ENCODE results near the gene OR7E24. TPM values are rescaled to one million over a fixed set of nuclear protein-coding genes. Genes with fewer than 3 reads are reported as not detected.

OR7E24 gene
- total RNA-seq, 1 experiment from 2014 or later, result not detected

- H2AFZ ChIP-seq (ENCODE audit: low read depth, low read length, poor library complexity, severe bottlenecking), result no peak overlapping the region
- H3K9ac ChIP-seq (ENCODE audit: low read length), result no peak overlapping the region
- H3K4me3 ChIP-seq (replicated peaks in 1 of 2; ENCODE audit: low read depth in 1 of 2, low read length in 2 of 2), result no peak overlapping the region
- no TSS peak for BruUV-seq (replicated peaks)
- no peak overlapping the region for H3K27ac ChIP-seq (ENCODE audit: low read depth, low read length)
- no peaks in the 10 kb centered on the region for H3K79me2 ChIP-seq (ENCODE audit: insufficient read depth, low read length)
- H3K9me3 ChIP-seq (ENCODE audit: control insufficient read depth in 1 of 2, insufficient read depth in 1 of 2, low read depth in 1 of 2, low read length in 2 of 2), result peaks cover 20 to 23% of the 10 kb centered on the region in 2 experiments
- H3K4me1 ChIP-seq (ENCODE audit: control insufficient read depth in 1 of 2, insufficient read depth in 2 of 2, low read length in 2 of 2), result no peaks in the 10 kb centered on the region
- H3K9me2 ChIP-seq (ENCODE audit: insufficient read depth), result no peaks in the 10 kb centered on the region
- ChIA-PET CTCF (no interaction called here), POLR2A (no interaction called here), RAD21 (ENCODE audit: low non-redundant PET in 1 of 2, low total read pairs in 2 of 2, uncharacterized antibody in 2 of 2, unreplicated experiment in 2 of 2) (interaction anchor here in 1 of 2 experiments (0.6 kb wide), 1 partner anchor 263 kb away, joined by 5 read pairs; no protein-coding TSS in a partner anchor)
- H4K20me1 ChIP-seq (ENCODE audit: insufficient read depth), result no peaks in the 10 kb centered on the region
- DNase-seq (ENCODE audit: low read depth, low spot score) (no peak), ATAC-seq (no peak)
- H3K4me2 ChIP-seq (ENCODE audit: low read length), result no peak overlapping the region
- TF ChIP-seq CEBPB (IDR thresholded peaks at IDR 0.05; ENCODE audit: low read depth), result no peak
- TF ChIP-seq SRF (IDR thresholded peaks at IDR 0.05; ENCODE audit: low read depth), result no peak
- no peak for TF ChIP-seq SP1 (IDR thresholded peaks at IDR 0.05; ENCODE audit: low read depth)
- TF ChIP-seq FOSL1 (IDR thresholded peaks at IDR 0.05; ENCODE audit: low read depth), result no peak
- no peak for TF ChIP-seq ZNF274 (IDR thresholded peaks at IDR 0.05; ENCODE audit: low read depth, low read length)
- TF ChIP-seq YY1 (IDR thresholded peaks at IDR 0.05; ENCODE audit: extremely low read depth, insufficient replicate concordance, low read depth, low read length), result no peak
- TF ChIP-seq EGR1 (IDR thresholded peaks at IDR 0.05; ENCODE audit: low read depth), result no peak
- no peak for TF ChIP-seq SIN3A (IDR thresholded peaks at IDR 0.05; ENCODE audit: low read depth)
- TF ChIP-seq MAX (IDR thresholded peaks at IDR 0.05), result no peak
- no peak for TF ChIP-seq EZH2phosphoT487 (IDR thresholded peaks at IDR 0.05; ENCODE audit: borderline replicate concordance)
- no peak for TF ChIP-seq EZH2 (IDR thresholded peaks at IDR 0.05)
- no peak for TF ChIP-seq POLR2A (IDR thresholded peaks at IDR 0.05; ENCODE audit: borderline replicate concordance, extremely low read depth, insufficient read depth, insufficient read length)
- no peak for TF ChIP-seq CTCF (IDR thresholded peaks at IDR 0.05 in 2 of 3, conservative IDR thresholded peaks at IDR 0.05 in 1 of 3; ENCODE audit: borderline replicate concordance in 1 of 3, insufficient read depth in 1 of 3, low read depth in 2 of 3, low read length in 2 of 3)
- TF ChIP-seq CBX3 (IDR thresholded peaks at IDR 0.05; ENCODE audit: low read depth), result no peak
- no peak for TF ChIP-seq ZFX (IDR thresholded peaks at IDR 0.05)
- no peak for TF ChIP-seq TCF7L2 (IDR thresholded peaks at IDR 0.05; ENCODE audit: borderline replicate concordance, extremely low read depth, insufficient read depth, insufficient read length)
- no peak for TF ChIP-seq REST (IDR thresholded peaks at IDR 0.05; ENCODE audit: low read depth)
- TF ChIP-seq ELF1 (IDR thresholded peaks at IDR 0.05; ENCODE audit: borderline replicate concordance, low read depth), result no peak
- intact Hi-C loops (cut with micrococcal nuclease), result no loop called here
- no peaks in the 10 kb centered on the region; a peak in 2 of 4 replicates for H3K36me3 ChIP-seq (ENCODE audit: control insufficient read depth in 1 of 2, insufficient read depth in 2 of 2, low read length in 2 of 2)
- no peaks in the 10 kb centered on the region for H3K27me3 ChIP-seq (ENCODE audit: insufficient read depth, low read length)
These were observed 38.6 kb downstream of the OR7E24 start for GRCh38 chr19:9289231-9289884.
